Lower lobe of right lung (tissue), 2 donors: Measurements from ENCODE around the gene RYR1. TPM values are rescaled to one million over a fixed set of nuclear protein-coding genes. Genes with fewer than 3 reads are reported as not detected.
A peak's percentile ranks its signal among the peaks of the same experiment; 100 is the strongest.

Experiments used
- ATAC-seq, 2 donors: fragments of 200-7000 bp; cut with Tn5 transposase; one replicate each; pipeline ENCODE4 v1.9.1; 2020 to 2022; ENCODE audit warnings: mild to moderate bottlenecking in 2 of 2, moderate library complexity in 2 of 2
- DNase-seq: peaks from one replicate; pipeline ENCODE4 v3.0.0-alpha.2; 2020
- H3K27ac ChIP-seq: fragments of 200-600 bp; one replicate; pipeline ENCODE4 v1.8.0; 2022
- H3K27me3 ChIP-seq: fragments of 200-600 bp; one replicate; pipeline ENCODE4 v1.8.0; 2022; ENCODE audit warnings: low read depth
- H3K36me3 ChIP-seq: fragments of 200-600 bp; one replicate; pipeline ENCODE4 v1.8.0; 2022; ENCODE audit warnings: mild to moderate bottlenecking
- H3K4me1 ChIP-seq: fragments of 200-600 bp; one replicate; pipeline ENCODE4 v1.8.0; 2022
- H3K4me3 ChIP-seq: fragments of 200-600 bp; one replicate; pipeline ENCODE4 v1.8.0; 2022; ENCODE audit warnings: mild to moderate bottlenecking
- H3K9me3 ChIP-seq: fragments of 200-600 bp; one replicate; pipeline ENCODE4 v1.8.0; 2022
- CTCF ChIP-seq: fragments of 200-600 bp; IDR thresholded peaks from one replicate; pipeline ENCODE4 v1.8.0; 2022; ENCODE audit warnings: antibody characterized with exemption, mild to moderate bottlenecking
- intact Hi-C: fragments of 100-400 bp; cut with DNase I; formaldehyde crosslinking; loops from one replicate; pipeline ENCODE4 v1.11.0; 2022
- total RNA-seq: library from RNA; stranded (reverse); fragmentation: NEBNext Ultra II Directional; extraction: Animal tissue kit (Norgen Biotek cat#: 25700); gene quantifications from one replicate; pipeline ENCODE4 v1.2.1, GENCODE V29; 2021
- donor health status: DM: no; HTN: yes; CAD: no; lungs with severe emphysema.

The RYR1 gene
- total RNA-seq, 1 donor from 2014 or later: 9.2 TPM

DNA sequence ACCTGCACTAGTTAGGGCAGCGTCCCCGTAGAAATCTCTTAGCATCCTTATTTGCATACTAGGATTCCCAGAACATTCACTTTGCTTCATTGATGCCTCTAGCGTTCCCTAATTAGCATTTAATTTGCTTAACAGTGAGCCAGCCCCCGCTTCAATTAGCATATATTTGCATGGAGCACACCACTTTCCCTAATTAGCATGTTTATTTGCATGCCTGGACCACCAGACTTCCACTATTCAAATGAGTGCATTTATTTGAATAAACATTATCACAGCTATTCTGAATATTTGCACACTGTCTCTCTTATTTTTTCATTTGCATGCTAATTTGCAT, 69.6 kb downstream of the RYR1 start:
- no peak for ATAC-seq
- Histone ChIP-seq H3K9me3 (no peaks in the 10 kb centered on the region), H3K4me3 (no peak overlapping the region), H3K36me3 (no peaks in the 10 kb centered on the region), H3K27ac (no peak overlapping the region), H3K27me3 (no peaks in the 10 kb centered on the region), H3K4me1 (no peaks in the 10 kb centered on the region)
- intact Hi-C loops: no loop called here
- no peak for DNase-seq
- no peak for TF ChIP-seq CTCF

DNA sequence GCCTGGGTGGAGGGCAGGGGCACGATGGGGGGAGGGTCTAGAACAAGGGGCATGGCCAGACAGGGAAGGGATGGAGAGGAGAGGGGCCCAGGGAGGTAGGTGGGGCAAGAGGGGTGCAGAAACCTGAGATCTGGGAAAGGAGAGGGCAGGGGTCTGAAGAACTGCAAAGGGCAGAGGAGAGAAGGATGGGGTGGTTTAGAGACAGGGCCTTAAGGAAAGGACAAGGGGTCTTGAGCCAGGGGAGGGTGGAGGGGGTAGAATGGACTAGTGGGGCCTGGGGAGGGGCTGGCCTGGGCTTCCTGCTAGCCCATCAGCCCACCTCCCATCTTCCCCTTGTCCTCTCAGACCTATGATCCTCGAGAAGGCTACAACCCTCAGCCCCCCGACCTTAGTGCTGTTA, 72.5 kb downstream of the RYR1 start:
- Histone ChIP-seq H3K4me3 (no peak overlapping the region), H3K9me3 (no peaks in the 10 kb centered on the region), H3K36me3 (no peaks in the 10 kb centered on the region), H3K27ac (no peak overlapping the region), H3K4me1 (no peaks in the 10 kb centered on the region), H3K27me3 (no peaks in the 10 kb centered on the region)
- no peak for DNase-seq
- no peak for ATAC-seq
- TF ChIP-seq CTCF: no peak
- intact Hi-C loops: no loop called here

DNA sequence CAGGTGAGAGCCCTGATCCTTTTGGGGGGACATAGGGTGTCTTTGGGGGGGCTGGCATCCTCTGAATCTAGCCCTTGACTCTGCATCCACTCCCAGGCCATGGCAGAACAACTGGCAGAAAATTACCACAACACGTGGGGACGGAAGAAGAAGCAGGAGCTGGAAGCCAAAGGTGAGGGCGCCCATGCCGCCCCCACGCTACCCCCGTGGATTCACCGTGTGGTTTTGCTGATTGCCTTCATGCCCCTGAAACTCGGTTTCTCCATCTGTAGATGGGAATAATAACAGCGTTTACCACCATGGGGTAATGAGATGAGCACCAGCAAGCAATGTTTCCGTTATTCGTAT, 72.9 kb downstream of the RYR1 start:
- Histone ChIP-seq H3K4me1 (no peaks in the 10 kb centered on the region), H3K27me3 (no peaks in the 10 kb centered on the region), H3K27ac (no peak overlapping the region), H3K9me3 (no peaks in the 10 kb centered on the region), H3K4me3 (no peak overlapping the region), H3K36me3 (no peaks in the 10 kb centered on the region)
- intact Hi-C loops: no loop called here
- DNase-seq (no peak), ATAC-seq (no peak)
- no peak for TF ChIP-seq CTCF

- ATAC-seq (peak; percentile 93), DNase-seq (peak; percentile 90)
- no peak overlapping the region for H3K27ac ChIP-seq
- no peaks in the 10 kb centered on the region for H3K4me1 ChIP-seq
- TF ChIP-seq CTCF: no peak
- no peak overlapping the region for H3K4me3 ChIP-seq
- no peaks in the 10 kb centered on the region for H3K9me3 ChIP-seq
- no peaks in the 10 kb centered on the region for H3K27me3 ChIP-seq
- no peaks in the 10 kb centered on the region for H3K36me3 ChIP-seq
- intact Hi-C loops: no loop called here
Measured at GRCh38 chr19:38506723-38507550, 73.4 kb downstream of the RYR1 start.

DNA sequence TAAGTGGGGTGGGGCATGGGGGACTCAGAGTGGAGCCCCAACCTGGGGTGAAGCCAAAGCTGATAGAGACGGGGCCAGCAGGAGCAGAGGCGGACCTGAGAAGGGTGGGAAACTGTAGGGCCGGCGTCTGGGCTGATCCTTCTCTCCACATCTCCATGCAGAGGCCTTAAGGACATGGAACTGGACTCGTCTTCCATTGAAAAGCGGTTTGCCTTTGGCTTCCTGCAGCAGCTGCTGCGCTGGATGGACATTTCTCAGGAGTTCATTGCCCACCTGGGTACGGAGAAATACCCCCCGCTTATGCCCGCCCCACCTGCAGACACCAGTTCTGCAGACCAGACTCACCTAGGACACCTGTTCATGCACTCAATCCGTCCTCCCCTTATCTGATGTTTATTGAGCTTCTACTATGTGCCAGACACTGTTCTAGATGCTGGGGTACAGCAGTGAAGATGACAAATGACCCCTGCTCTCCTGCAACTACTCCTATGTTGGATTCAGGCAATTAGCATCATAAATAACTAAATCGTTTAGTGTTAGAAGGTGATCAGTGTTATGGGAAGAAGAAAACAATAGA, 74.1 kb downstream of the RYR1 start:
- TF ChIP-seq CTCF: no peak
- intact Hi-C loops: no loop called here
- ATAC-seq: no peak
- H3K4me1 ChIP-seq: no peaks in the 10 kb centered on the region
- H3K4me3 ChIP-seq: no peak overlapping the region
- no peaks in the 10 kb centered on the region for H3K27me3 ChIP-seq
- H3K27ac ChIP-seq: no peak overlapping the region
- no peak for DNase-seq
- no peaks in the 10 kb centered on the region for H3K36me3 ChIP-seq
- no peaks in the 10 kb centered on the region for H3K9me3 ChIP-seq
